Measurements from ENCODE around the gene CCDC107.
"Not testable (repeated sequence)": the region's sequence is repeated elsewhere in the genome, so short reads cannot be mapped to it uniquely, and the experiment has no call there.

The CCDC107 gene

GRCh38 chr9:35658137-35658967 lies at the start of gene CCDC107:
CCDC107 (plus strand) TSS chr9:35658292; CDS start chr9:35658380, 88 bp downstream.
- H3K4me1 Mint-ChIP-seq (ENCODE audit: low read depth), result peaks cover 74% of the 10 kb centered on the region
- H3K27me3 Mint-ChIP-seq, result peaks cover 3% of the 10 kb centered on the region
- H3K27ac Mint-ChIP-seq, result peak within 1 kb of the TSS; percentile 100
- H3K36me3 Mint-ChIP-seq (ENCODE audit: low read depth), result peaks cover 47% of the 10 kb centered on the region
- DNase-seq, result peak; percentile 91
- peak within 1 kb of the TSS; percentile 86 for H3K4me3 Mint-ChIP-seq
- no peaks in the 10 kb centered on the region for H3K9me3 Mint-ChIP-seq

- Mint-ChIP-seq H3K36me3 (ENCODE audit: low read depth) (peaks cover 39% of the 10 kb centered on the region), H3K27me3 (no peaks in the 10 kb centered on the region), H3K9me3 (no peaks in the 10 kb centered on the region), H3K4me1 (ENCODE audit: low read depth) (peaks cover 23% of the 10 kb centered on the region), H3K4me3 (no peak overlapping the region), H3K27ac (no peak overlapping the region)
- DNase-seq, result no peak
These were observed 48.9 kb upstream of the CCDC107 start for GRCh38 chr9:35609001-35609819.

- DNase-seq, result no peak
- no peaks in the 10 kb centered on the region for H3K9me3 Mint-ChIP-seq
- no peaks in the 10 kb centered on the region for H3K27me3 Mint-ChIP-seq
- H3K27ac Mint-ChIP-seq, result no peak overlapping the region
- peaks cover 34% of the 10 kb centered on the region for H3K36me3 Mint-ChIP-seq (ENCODE audit: low read depth)
- no peak overlapping the region for H3K4me3 Mint-ChIP-seq
- H3K4me1 Mint-ChIP-seq (ENCODE audit: low read depth), result peaks cover 19% of the 10 kb centered on the region
These were observed 48.3 kb upstream of the CCDC107 start for GRCh38 chr9:35609820-35610163.

- Mint-ChIP-seq H3K27me3 (no peaks in the 10 kb centered on the region), H3K9me3 (no peaks in the 10 kb centered on the region), H3K27ac (no peak overlapping the region), H3K36me3 (ENCODE audit: low read depth) (peaks cover 31% of the 10 kb centered on the region), H3K4me1 (ENCODE audit: low read depth) (peaks cover 16% of the 10 kb centered on the region), H3K4me3 (no peak overlapping the region)
- peak; percentile 68 for DNase-seq
These were observed 46.8 kb upstream of the CCDC107 start for GRCh38 chr9:35611230-35611797.

GRCh38 chr9:35612066-35612465 lies 46.0 kb upstream of the CCDC107 start:
- not testable (repeated sequence) for H3K27me3 Mint-ChIP-seq, H3K9me3 Mint-ChIP-seq, DNase-seq, H3K4me3 Mint-ChIP-seq, H3K27ac Mint-ChIP-seq
- Mint-ChIP-seq H3K36me3 (ENCODE audit: low read depth) (peaks cover 27% of the 10 kb centered on the region), H3K4me1 (ENCODE audit: low read depth) (peaks cover 17% of the 10 kb centered on the region)

- Mint-ChIP-seq H3K4me1 (ENCODE audit: low read depth) (peaks cover 19% of the 10 kb centered on the region), H3K4me3 (no peak overlapping the region)
These were observed 45.2 kb upstream of the CCDC107 start for GRCh38 chr9:35612843-35613242.

GRCh38 chr9:35615981-35616680 lies 42.0 kb upstream of the CCDC107 start:
- Mint-ChIP-seq H3K27ac (peak overlapping the region; percentile 45), H3K27me3 (no peaks in the 10 kb centered on the region), H3K4me3 (peak overlapping the region; percentile 74), H3K4me1 (ENCODE audit: low read depth) (peaks cover 49% of the 10 kb centered on the region), H3K36me3 (ENCODE audit: low read depth) (no peaks in the 10 kb centered on the region), H3K9me3 (no peaks in the 10 kb centered on the region)
- no peak for DNase-seq

More at GRCh38 chr9:35612843-35613242, 45.2 kb upstream of the CCDC107 start:
- H3K27me3 Mint-ChIP-seq, result no peaks in the 10 kb centered on the region
- H3K9me3 Mint-ChIP-seq, result no peaks in the 10 kb centered on the region
- peaks cover 19% of the 10 kb centered on the region for H3K36me3 Mint-ChIP-seq (ENCODE audit: low read depth)
- DNase-seq, result no peak
- H3K27ac Mint-ChIP-seq, result no peak overlapping the region

GRCh38 chr9:35616681-35617459 lies 41.2 kb upstream of the CCDC107 start:
- H3K36me3 Mint-ChIP-seq (ENCODE audit: low read depth), result no peaks in the 10 kb centered on the region
- H3K4me1 Mint-ChIP-seq (ENCODE audit: low read depth), result peaks cover 46% of the 10 kb centered on the region
- no peaks in the 10 kb centered on the region for H3K27me3 Mint-ChIP-seq
- H3K27ac Mint-ChIP-seq, result peak overlapping the region; percentile 82
- no peaks in the 10 kb centered on the region for H3K9me3 Mint-ChIP-seq
- H3K4me3 Mint-ChIP-seq, result peak overlapping the region; percentile 74
- peak; percentile 81 for DNase-seq

- H3K27me3 Mint-ChIP-seq, result no peaks in the 10 kb centered on the region
- no peaks in the 10 kb centered on the region for H3K9me3 Mint-ChIP-seq
- no peaks in the 10 kb centered on the region for H3K36me3 Mint-ChIP-seq (ENCODE audit: low read depth)
- H3K4me1 Mint-ChIP-seq (ENCODE audit: low read depth), result peaks cover 46% of the 10 kb centered on the region
- H3K4me3 Mint-ChIP-seq, result peak overlapping the region; percentile 74
- H3K27ac Mint-ChIP-seq, result peak overlapping the region; percentile 82
- DNase-seq, result no peak
These were observed 40.5 kb upstream of the CCDC107 start for GRCh38 chr9:35617548-35617947.

GRCh38 chr9:35618325-35618727 lies 39.8 kb upstream of the CCDC107 start, which contains the start of gene CD72:
CD72 (minus strand) TSS chr9:35618413; CDS start chr9:35618303, 110 bp downstream.
- no peaks in the 10 kb centered on the region for H3K36me3 Mint-ChIP-seq (ENCODE audit: low read depth)

GRCh38 chr9:35618854-35619799 lies 39.0 kb upstream of the CCDC107 start:
- Mint-ChIP-seq H3K9me3 (no peaks in the 10 kb centered on the region), H3K36me3 (ENCODE audit: low read depth) (no peaks in the 10 kb centered on the region), H3K27me3 (no peaks in the 10 kb centered on the region), H3K27ac (peak overlapping the region; percentile 89), H3K4me1 (ENCODE audit: low read depth) (peaks cover 46% of the 10 kb centered on the region), H3K4me3 (peak overlapping the region; percentile 37)
- peak; percentile 67 for DNase-seq

More at GRCh38 chr9:35618325-35618727, 39.8 kb upstream of the CCDC107 start, which contains the start of gene CD72:
- DNase-seq, result no peak
- Mint-ChIP-seq H3K9me3 (no peaks in the 10 kb centered on the region), H3K27me3 (no peaks in the 10 kb centered on the region), H3K27ac (peak within 1 kb of the TSS; percentile 89), H3K4me1 (ENCODE audit: low read depth) (peaks cover 46% of the 10 kb centered on the region), H3K4me3 (peak within 1 kb of the TSS; percentile 74)

- Mint-ChIP-seq H3K27me3 (no peaks in the 10 kb centered on the region), H3K4me3 (no peak overlapping the region), H3K4me1 (ENCODE audit: low read depth) (peaks cover 46% of the 10 kb centered on the region), H3K9me3 (no peaks in the 10 kb centered on the region), H3K36me3 (ENCODE audit: low read depth) (no peaks in the 10 kb centered on the region), H3K27ac (peak overlapping the region; percentile 89)
- no peak for DNase-seq
These were observed 38.3 kb upstream of the CCDC107 start for GRCh38 chr9:35619800-35620158.

GRCh38 chr9:35627575-35627974 lies 30.5 kb upstream of the CCDC107 start:
- Mint-ChIP-seq H3K27me3 (no peaks in the 10 kb centered on the region), H3K4me1 (ENCODE audit: low read depth) (peaks cover 9% of the 10 kb centered on the region), H3K9me3 (no peaks in the 10 kb centered on the region), H3K27ac (no peak overlapping the region), H3K4me3 (no peak overlapping the region), H3K36me3 (ENCODE audit: low read depth) (no peaks in the 10 kb centered on the region)
- DNase-seq, result no peak

Data from activated T-cell treated with anti-CD3 and anti-CD28 coated beads, Interleukin-2, amount 50 U/mL, for 24 hours (primary cell).